ENCODE measurements around the gene NAT8. TPM values are rescaled to one million over a fixed set of nuclear protein-coding genes. Genes with fewer than 3 reads are reported as not detected.
"Not testable (repeated sequence)": the region's sequence is repeated elsewhere in the genome, so short reads cannot be mapped to it uniquely, and the experiment has no call there.

NAT8 gene
- total RNA-seq, 1 experiment from 2014 or later: not detected

DNA sequence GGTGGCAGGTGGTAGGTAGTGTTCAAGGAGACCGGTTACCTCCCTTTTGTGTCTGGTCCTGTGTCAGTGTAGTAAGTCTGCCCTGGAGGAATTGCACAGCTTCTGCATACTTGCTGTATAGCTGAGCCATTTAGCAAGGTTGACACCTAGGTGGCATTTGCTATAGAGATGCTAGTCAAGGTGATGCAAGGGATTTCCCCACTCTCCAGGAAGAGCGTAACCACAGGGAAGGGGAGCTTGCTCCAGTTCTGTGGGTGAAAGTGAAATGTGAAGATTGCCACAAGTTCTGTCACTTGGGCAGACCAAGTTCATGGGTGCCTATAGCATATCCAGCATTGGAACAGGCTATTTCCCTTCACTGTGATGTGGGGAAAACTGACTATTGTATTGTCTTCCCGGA lies 28.1 kb downstream of the NAT8 start:
- Histone ChIP-seq H3K36me3 (replicated peaks; ENCODE audit: control insufficient read depth, insufficient read depth, low read length) (no peaks in the 10 kb centered on the region), H3K27me3 (ENCODE audit: control insufficient read depth, insufficient read depth, low read length) (no peaks in the 10 kb centered on the region), H3K4me3 (ENCODE audit: insufficient read depth, low read depth, low read length) (no peak overlapping the region)
- DNase-seq: no peak

DNA sequence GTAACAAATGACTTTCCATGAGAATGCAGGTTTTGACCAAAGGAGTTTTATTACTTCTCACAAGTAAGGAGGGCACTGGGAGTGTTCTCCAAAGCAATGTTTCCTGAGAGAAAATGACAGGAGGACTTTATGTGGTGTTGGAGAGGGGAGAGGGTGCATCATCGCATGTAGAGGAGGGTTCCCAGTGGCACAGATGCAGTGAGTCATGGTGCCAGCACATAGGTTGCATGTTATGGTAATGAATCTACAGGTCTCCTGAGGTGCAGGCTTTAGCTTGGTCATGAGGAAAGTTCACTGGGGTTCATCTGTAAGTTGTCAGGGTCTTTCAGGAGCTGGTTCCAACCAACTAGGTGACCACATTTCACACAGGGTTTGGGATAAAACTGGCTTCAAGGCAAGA lies 30.4 kb downstream of the NAT8 start:
- DNase-seq: no peak
- no peak overlapping the region for H3K4me3 ChIP-seq (ENCODE audit: insufficient read depth, low read depth, low read length)
- no peaks in the 10 kb centered on the region for H3K27me3 ChIP-seq (ENCODE audit: control insufficient read depth, insufficient read depth, low read length)
- H3K36me3 ChIP-seq (replicated peaks; ENCODE audit: control insufficient read depth, insufficient read depth, low read length): no peaks in the 10 kb centered on the region

GRCh38 chr2:73611193-73611592 lies 31.0 kb downstream of the NAT8 start:
- Histone ChIP-seq H3K4me3 (ENCODE audit: insufficient read depth, low read depth, low read length) (no peak overlapping the region), H3K36me3 (replicated peaks; ENCODE audit: control insufficient read depth, insufficient read depth, low read length) (no peaks in the 10 kb centered on the region)
- DNase-seq: no peak

GRCh38 chr2:73610111-73610510 lies 32.1 kb downstream of the NAT8 start:
- no peak for DNase-seq
- H3K4me3 ChIP-seq (ENCODE audit: insufficient read depth, low read depth, low read length): no peak overlapping the region
- H3K36me3 ChIP-seq (replicated peaks; ENCODE audit: control insufficient read depth, insufficient read depth, low read length): no peaks in the 10 kb centered on the region
- H3K27me3 ChIP-seq (ENCODE audit: control insufficient read depth, insufficient read depth, low read length): no peaks in the 10 kb centered on the region

More at GRCh38 chr2:73611193-73611592, 31.0 kb downstream of the NAT8 start:
- no peaks in the 10 kb centered on the region for H3K27me3 ChIP-seq (ENCODE audit: control insufficient read depth, insufficient read depth, low read length)

DNA sequence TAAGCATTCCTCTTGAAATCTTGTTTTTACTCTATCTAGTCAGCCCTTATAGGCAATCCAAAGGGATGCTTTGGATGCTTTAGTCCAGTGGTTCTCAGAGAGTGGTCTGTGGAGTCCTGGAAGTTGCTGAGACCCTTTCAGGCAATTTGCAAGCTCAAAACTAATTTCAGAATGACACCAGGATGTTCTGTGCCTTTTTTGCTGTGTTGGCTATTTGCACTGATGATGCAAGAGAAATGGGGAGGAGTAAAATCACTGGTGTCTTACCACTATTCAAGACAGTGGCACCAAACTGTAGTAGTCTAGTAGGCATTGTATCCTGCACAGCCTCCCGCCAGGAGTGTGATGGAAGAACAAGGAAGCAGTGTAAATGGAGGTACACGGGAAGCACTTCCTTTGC lies 37.6 kb downstream of the NAT8 start:
- H3K27me3 ChIP-seq (ENCODE audit: control insufficient read depth, insufficient read depth, low read length); H3K36me3 ChIP-seq (replicated peaks; ENCODE audit: control insufficient read depth, insufficient read depth, low read length); H3K4me3 ChIP-seq (ENCODE audit: insufficient read depth, low read depth, low read length); DNase-seq: not testable (repeated sequence)

DNA sequence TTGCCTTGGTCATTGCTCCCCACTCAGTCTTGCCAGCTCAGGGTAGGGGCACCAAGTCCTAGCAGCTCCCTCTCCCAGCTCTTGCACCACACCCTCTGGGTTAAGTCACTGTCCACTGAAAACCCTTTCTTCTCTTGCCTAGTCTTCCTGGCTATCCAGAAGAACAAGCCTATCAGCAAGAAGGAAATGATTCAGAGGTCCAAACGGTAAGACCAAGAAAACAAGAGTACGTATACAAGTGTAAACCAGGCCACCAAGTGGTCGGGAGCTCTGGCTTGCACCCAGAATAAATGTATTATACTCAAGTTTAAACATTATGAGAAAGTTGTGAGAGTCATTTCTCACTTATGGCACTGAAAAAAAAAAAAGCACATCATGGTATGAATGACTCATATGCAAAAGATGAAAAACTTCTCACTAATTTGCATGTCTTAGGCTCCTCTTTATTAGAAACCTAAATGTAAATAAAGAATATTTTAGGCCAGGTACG lies 39.1 kb downstream of the NAT8 start:
- not testable (repeated sequence) for DNase-seq; H3K4me3 ChIP-seq (ENCODE audit: insufficient read depth, low read depth, low read length); H3K36me3 ChIP-seq (replicated peaks; ENCODE audit: control insufficient read depth, insufficient read depth, low read length); H3K27me3 ChIP-seq (ENCODE audit: control insufficient read depth, insufficient read depth, low read length)

- Histone ChIP-seq H3K27me3 (ENCODE audit: control insufficient read depth, insufficient read depth, low read length) (no peaks in the 10 kb centered on the region), H3K36me3 (replicated peaks; ENCODE audit: control insufficient read depth, insufficient read depth, low read length) (peaks cover 3% of the 10 kb centered on the region), H3K4me3 (ENCODE audit: insufficient read depth, low read depth, low read length) (no peak overlapping the region)
- DNase-seq: no peak
These were observed 40.4 kb downstream of the NAT8 start for GRCh38 chr2:73601780-73602179.

DNA sequence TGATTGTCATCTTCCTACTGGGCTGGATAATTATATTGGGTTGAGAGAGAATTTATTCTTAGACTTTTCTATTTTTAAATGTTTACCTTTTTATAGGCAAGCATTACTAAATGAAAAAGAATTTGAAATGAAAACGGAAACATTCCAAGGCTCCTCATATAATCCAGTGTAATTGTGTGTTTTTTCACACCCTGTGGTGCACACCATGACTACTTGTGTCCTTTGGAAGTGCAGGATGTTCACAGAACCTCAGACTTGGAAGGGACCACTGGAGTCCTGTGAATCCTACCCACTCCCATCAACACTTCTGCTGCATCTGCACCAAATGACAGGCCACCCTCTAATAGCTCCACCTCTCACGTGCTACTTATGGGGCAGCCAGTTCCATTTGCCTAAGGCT lies 48.0 kb downstream of the NAT8 start:
- no peak for DNase-seq
- H3K4me3 ChIP-seq (ENCODE audit: insufficient read depth, low read depth, low read length): no peak overlapping the region
- no peaks in the 10 kb centered on the region for H3K27me3 ChIP-seq (ENCODE audit: control insufficient read depth, insufficient read depth, low read length)
- no peaks in the 10 kb centered on the region for H3K36me3 ChIP-seq (replicated peaks; ENCODE audit: control insufficient read depth, insufficient read depth, low read length)

DNA sequence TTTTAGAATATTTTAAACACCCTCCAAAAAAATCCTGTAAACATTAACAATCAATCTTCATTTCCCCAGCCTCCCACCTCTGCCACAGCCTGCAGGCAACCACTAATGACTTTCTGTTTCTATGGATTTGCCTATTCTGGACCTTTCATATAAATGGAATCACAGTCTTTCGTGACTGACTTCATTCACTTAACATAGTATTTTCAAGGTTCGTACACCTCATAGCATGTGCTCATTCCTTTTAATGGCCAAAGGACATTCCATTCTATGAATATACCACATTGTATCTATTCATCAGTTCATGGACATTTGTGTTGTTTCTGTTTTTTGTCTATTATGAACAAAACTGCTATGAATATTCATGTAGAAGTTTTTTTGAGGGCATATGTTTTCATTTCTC lies 48.5 kb downstream of the NAT8 start:
- no peaks in the 10 kb centered on the region for H3K36me3 ChIP-seq (replicated peaks; ENCODE audit: control insufficient read depth, insufficient read depth, low read length)
- no peak overlapping the region for H3K4me3 ChIP-seq (ENCODE audit: insufficient read depth, low read depth, low read length)
- H3K27me3 ChIP-seq (ENCODE audit: control insufficient read depth, insufficient read depth, low read length): no peaks in the 10 kb centered on the region
- DNase-seq: no peak

Other genes with a start within 250 kb of the NAT8 start
- 35.1 and 43.2 TPM in 2 replicates for gene TPRKB, start 94.9 kb upstream of the NAT8 start, total RNA-seq (2014; rRNA removed; shearing (Covaris generic))
- gene DUSP11, start 137.7 kb upstream of the NAT8 start, total RNA-seq (2014; rRNA removed; shearing (Covaris generic)): 28.7 and 35.8 TPM in 2 replicates
- 0.15 TPM in 1 of 2 replicates, not detected in the other for gene C2orf78, start 141.8 kb upstream of the NAT8 start, total RNA-seq (2014; rRNA removed; shearing (Covaris generic))
- gene STAMBP, start 186.5 kb upstream of the NAT8 start, total RNA-seq (2014; rRNA removed; shearing (Covaris generic)): 45.4 and 46.3 TPM in 2 replicates